Measurements from ENCODE around the gene LAMTOR2. TPM values are rescaled to one million over a fixed set of nuclear protein-coding genes. Genes with fewer than 3 reads are reported as not detected.

LAMTOR2 gene
- total RNA-seq, 4 donors from 2014 or later: 32.6 to 51.8 (median 47.8) TPM

DNA sequence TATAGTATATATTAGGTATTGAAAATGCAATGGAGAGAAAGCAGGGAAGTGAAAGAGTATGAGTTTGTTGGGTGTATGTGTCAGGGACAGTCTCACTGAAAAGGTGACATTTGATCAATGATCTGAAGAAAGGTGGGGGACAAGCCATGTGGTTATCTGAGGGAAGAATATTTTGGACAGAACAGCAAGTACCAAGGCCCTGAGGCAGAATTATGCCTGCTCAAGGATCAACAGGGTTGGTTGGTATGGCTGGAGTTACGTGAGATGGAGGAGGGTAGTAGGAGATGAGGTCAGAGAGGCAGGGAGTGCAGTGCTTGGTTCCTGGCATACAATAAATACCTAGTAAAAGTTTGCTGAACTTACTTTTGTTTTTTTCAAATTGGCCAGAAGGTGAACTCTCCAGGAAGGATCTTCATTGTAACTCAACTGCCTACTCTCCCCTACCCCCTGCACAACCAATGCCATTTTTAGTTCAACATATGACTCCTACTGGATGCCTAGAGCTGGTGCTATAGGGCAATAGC lies 1.8 kb downstream of the LAMTOR2 start:
- H3K27me3 ChIP-seq: no peaks in the 10 kb centered on the region
- peaks cover 0 to 33% (median 6%) of the 10 kb centered on the region in 4 donors for H3K4me1 ChIP-seq
- TF ChIP-seq CTCF (IDR thresholded peaks at IDR 0.05) (no peak), EP300 (IDR thresholded peaks at IDR 0.05) (no peak), POLR2A (IDR thresholded peaks at IDR 0.05) (no peak)
- H3K9me3 ChIP-seq: no peaks in the 10 kb centered on the region
- H3K4me3 ChIP-seq: no peak overlapping the region
- WGBS, 2 donors: 90 to 96% methylated on average over 1 of the region's 1 CpG
- H3K27ac ChIP-seq: no peak overlapping the region
- DNase-seq (ENCODE audit: low spot score in 2 of 2): no peak
- H3K36me3 ChIP-seq: peaks cover 0 to 30% (median 0%) of the 10 kb centered on the region in 3 donors

DNA sequence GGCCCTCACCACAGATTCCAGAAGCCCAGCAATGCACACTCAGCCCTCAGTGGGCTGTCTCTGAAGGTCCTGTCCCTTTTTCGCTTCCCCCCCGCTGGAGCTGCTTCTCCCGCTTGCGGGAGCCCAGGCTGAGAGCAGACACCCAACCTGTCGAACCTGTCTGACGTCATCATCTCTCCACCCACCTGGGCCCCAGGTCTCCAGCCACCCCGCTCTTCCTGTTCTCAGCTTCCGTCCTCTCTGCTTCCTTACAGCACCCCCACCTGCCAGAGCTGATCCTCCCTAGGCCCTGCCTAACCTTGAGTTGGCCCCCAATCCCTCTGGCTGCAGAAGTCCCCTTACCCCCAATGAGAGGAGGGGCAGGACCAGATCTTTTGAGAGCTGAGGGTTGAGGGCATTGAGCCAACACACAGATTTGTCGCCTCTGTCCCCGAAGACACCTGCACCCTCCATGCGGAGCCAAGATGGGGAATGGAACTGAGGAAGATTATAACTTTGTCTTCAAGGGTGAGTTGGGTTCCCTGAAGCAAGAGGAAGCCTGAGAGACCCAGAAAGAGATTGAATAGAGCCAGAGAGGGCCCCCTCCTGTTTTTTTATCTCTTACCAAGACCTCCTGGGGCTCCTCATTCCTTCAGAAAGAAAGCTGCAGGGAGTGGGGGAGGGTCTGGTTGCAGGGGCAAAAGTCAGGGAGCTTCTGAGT lies 6.5 kb downstream of the LAMTOR2 start, which contains the start of gene RAB25:
RAB25 (plus strand) TSS at position 224 of the 700 bp plus-strand sequence; CDS start at position 465, 241 bp downstream.
- H3K36me3 ChIP-seq: peaks cover 0 to 29% (median 0%) of the 10 kb centered on the region in 3 donors
- no peak within 1 kb of the TSS for H3K4me3 ChIP-seq
- 52 to 60% methylated on average over 11 of the region's 11 CpGs for WGBS, 2 donors
- H3K27ac ChIP-seq: peak within 1 kb of the TSS in 1 of 4 donors; percentile 7
- TF ChIP-seq EP300 (IDR thresholded peaks at IDR 0.05) (no peak), CTCF (IDR thresholded peaks at IDR 0.05) (no peak), POLR2A (IDR thresholded peaks at IDR 0.05) (no peak)
- no peaks in the 10 kb centered on the region for H3K27me3 ChIP-seq
- H3K9me3 ChIP-seq: no peaks in the 10 kb centered on the region
- DNase-seq (ENCODE audit: low spot score in 2 of 2): no peak
- H3K4me1 ChIP-seq: peaks cover 0 to 7% (median 2%) of the 10 kb centered on the region in 4 donors

DNA sequence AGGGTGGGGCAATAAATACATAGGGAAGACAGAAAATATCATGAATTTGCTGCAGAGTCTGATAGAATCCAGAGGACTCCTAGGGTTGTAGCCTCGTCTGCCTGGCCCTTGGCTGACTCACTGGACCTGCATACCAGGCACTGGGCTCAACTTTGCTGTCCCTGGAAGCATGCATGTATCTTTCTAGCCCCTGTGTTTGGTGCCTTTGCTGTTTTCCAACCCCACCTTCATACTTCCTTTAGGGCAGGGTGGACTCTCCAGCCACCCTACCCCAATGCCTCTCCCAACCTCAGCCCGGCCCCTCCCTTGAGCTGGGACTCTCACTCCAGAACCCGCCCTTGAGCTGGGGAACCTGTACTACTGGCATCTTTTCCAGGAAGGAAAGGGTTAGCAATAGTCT lies 7.6 kb downstream of the LAMTOR2 start:
- no peaks in the 10 kb centered on the region for H3K9me3 ChIP-seq
- TF ChIP-seq EP300 (IDR thresholded peaks at IDR 0.05) (no peak), POLR2A (IDR thresholded peaks at IDR 0.05) (no peak), CTCF (IDR thresholded peaks at IDR 0.05) (no peak)
- DNase-seq (ENCODE audit: low spot score in 2 of 2): no peak
- H3K27me3 ChIP-seq: no peaks in the 10 kb centered on the region
- H3K4me3 ChIP-seq: no peak overlapping the region
- H3K27ac ChIP-seq: no peak overlapping the region
- H3K36me3 ChIP-seq: peaks cover 0 to 22% (median 0%) of the 10 kb centered on the region in 3 donors
- H3K4me1 ChIP-seq: peaks cover 0 to 5% (median 0%) of the 10 kb centered on the region in 4 donors
- 83 to 87% methylated on average over 3 of the region's 3 CpGs for WGBS, 2 donors

GRCh38 chr1:156063997-156064285 lies 9.4 kb downstream of the LAMTOR2 start:
- DNase-seq (ENCODE audit: low spot score in 2 of 2): no peak
- peaks cover 0 to 5% (median 0%) of the 10 kb centered on the region in 4 donors for H3K4me1 ChIP-seq
- H3K9me3 ChIP-seq: no peaks in the 10 kb centered on the region
- H3K4me3 ChIP-seq: no peak overlapping the region
- peaks cover 0 to 5% (median 0%) of the 10 kb centered on the region in 3 donors for H3K36me3 ChIP-seq
- TF ChIP-seq EP300 (IDR thresholded peaks at IDR 0.05) (no peak), CTCF (IDR thresholded peaks at IDR 0.05) (no peak), POLR2A (IDR thresholded peaks at IDR 0.05) (no peak)
- H3K27ac ChIP-seq: no peak overlapping the region
- WGBS, 2 donors: 59 to 60% methylated on average over 2 of the region's 2 CpGs
- no peaks in the 10 kb centered on the region for H3K27me3 ChIP-seq

DNA sequence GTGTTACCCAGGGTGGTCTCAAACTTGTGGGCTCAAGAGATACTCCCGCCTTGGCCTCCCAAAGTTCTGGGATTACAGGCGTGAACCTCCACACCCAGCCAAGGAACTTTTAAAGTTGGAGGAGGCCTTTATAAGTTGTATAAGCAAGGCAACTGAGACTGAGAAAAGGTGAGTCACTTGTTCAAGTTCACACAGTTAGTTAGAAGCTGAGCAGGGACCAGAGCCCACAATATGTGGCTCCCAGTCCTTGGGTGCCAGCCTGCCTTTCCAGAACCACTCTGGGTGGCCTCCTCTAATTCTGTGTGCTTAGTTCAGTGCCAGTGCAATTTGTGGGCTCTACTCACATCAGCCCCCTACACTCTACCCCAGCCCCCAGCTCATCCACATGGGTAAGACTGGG lies 10.0 kb downstream of the LAMTOR2 start:
- DNase-seq (ENCODE audit: low spot score in 2 of 2): no peak
- no peak for TF ChIP-seq CTCF (IDR thresholded peaks at IDR 0.05)
- no peak for TF ChIP-seq POLR2A (IDR thresholded peaks at IDR 0.05)
- no peak for TF ChIP-seq EP300 (IDR thresholded peaks at IDR 0.05)
- Histone ChIP-seq H3K4me3 (no peak overlapping the region), H3K9me3 (no peaks in the 10 kb centered on the region), H3K4me1 (peaks cover 0 to 5% (median 0%) of the 10 kb centered on the region in 4 donors), H3K36me3 (no peaks in the 10 kb centered on the region), H3K27me3 (no peaks in the 10 kb centered on the region), H3K27ac (no peak overlapping the region)
- 89 to 100% methylated on average over 2 of the region's 2 CpGs for WGBS, 2 donors

All from tibial nerve (tissue), 4 donors.